AG04450 (cell line): Measurements from ENCODE around the gene TASP1. TPM values are rescaled to one million over a fixed set of nuclear protein-coding genes. Genes with fewer than 3 reads are reported as not detected.

ENCODE experiments used
- CTCF ChIA-PET: fragments of 300-600, 350-600 bp; formaldehyde crosslinking; extraction: SDS; loops from one replicate; lab custom pipeline; 2022; ENCODE audit warnings: antibody characterized with exemption, inconsistent platforms; lab: Charles Lee
- POLR2A ChIA-PET: fragments of 350-600 bp; formaldehyde crosslinking; extraction: SDS; loops from one replicate; lab custom pipeline; 2021; ENCODE audit warnings: antibody characterized with exemption, inconsistent platforms; lab: Yijun Ruan, JAX
- DNase-seq: peaks from one replicate; pipeline ENCODE4 v3.0.0-alpha.2; 2011; ENCODE audit warnings: low read depth, low spot score
- H3K27ac ChIP-seq: one replicate; pipeline ENCODE4 v1.5.1; 2012; ENCODE audit warnings: low read depth, low read length, control low read depth
- H3K27me3 ChIP-seq: one replicate; pipeline ENCODE4 v1.6.0; 2012; ENCODE audit warnings: low read length; ENCODE audit not compliant: control insufficient read depth, insufficient read depth
- H3K4me3 ChIP-seq: 2 replicates; pipeline ENCODE4 v1.5.1; 2011; ENCODE audit warnings: mild to moderate bottlenecking, low read depth, low read length, control low read depth
- H3K9me3 ChIP-seq: 2 replicates; pipeline ENCODE4 v1.5.1; 2012; ENCODE audit warnings: low read length; ENCODE audit not compliant: control insufficient read depth, insufficient read depth
- CTCF ChIP-seq: IDR thresholded peaks from 2 replicates; pipeline ENCODE4 v1.5.1; 2011; ENCODE audit warnings: low read depth, low read length, control low read depth, inconsistent platforms
- polyA plus RNA-seq: library from polyadenylated mRNA; depleted of rRNA; stranded (reverse); fragments of >200 nt; gene quantifications from 2 replicates; pipeline ENCODE4 v1.2.3, GENCODE V29; 2011

The TASP1 gene
- polyA plus RNA-seq, 1 experiment = 6.0 TPM

- no peak overlapping the region for H3K4me3 ChIP-seq
- POLR2A ChIA-PET = no interaction called here
- no peak for DNase-seq
- no peaks in the 10 kb centered on the region for H3K9me3 ChIP-seq
- no peak overlapping the region for H3K27ac ChIP-seq
- no peak for TF ChIP-seq CTCF
- CTCF ChIA-PET = no interaction called here
- no peaks in the 10 kb centered on the region for H3K27me3 ChIP-seq
Observed at GRCh38 chr20:13452470-13453124, 186.1 kb downstream of the TASP1 start.

- H3K27me3 ChIP-seq = no peaks in the 10 kb centered on the region
- no peak for TF ChIP-seq CTCF
- H3K27ac ChIP-seq = no peak overlapping the region
- ChIA-PET CTCF (interaction anchor here (1.0 to 3.2 kb wide), 3 partner anchors 8 to 322 kb away, joined by 4 to 10 read pairs (median 6); no protein-coding TSS in a partner anchor), POLR2A (no interaction called here)
- no peak for DNase-seq
- H3K4me3 ChIP-seq = no peak overlapping the region
- H3K9me3 ChIP-seq = no peaks in the 10 kb centered on the region
Observed at GRCh38 chr20:13449868-13450434, 188.8 kb downstream of the TASP1 start.

GRCh38 chr20:13447385-13448180 is 191.1 kb downstream of the TASP1 start:
- no peak overlapping the region for H3K4me3 ChIP-seq
- no peaks in the 10 kb centered on the region for H3K9me3 ChIP-seq
- DNase-seq = no peak
- TF ChIP-seq CTCF = no peak
- H3K27ac ChIP-seq = no peak overlapping the region
- CTCF ChIA-PET = no interaction called here
- POLR2A ChIA-PET = no interaction called here
- H3K27me3 ChIP-seq = no peaks in the 10 kb centered on the region

GRCh38 chr20:13443690-13444089 is 195.0 kb downstream of the TASP1 start:
- no peaks in the 10 kb centered on the region for H3K9me3 ChIP-seq
- POLR2A ChIA-PET = no interaction called here
- TF ChIP-seq CTCF = no peak
- H3K27me3 ChIP-seq = no peaks in the 10 kb centered on the region
- no peak overlapping the region for H3K4me3 ChIP-seq
- no peak for DNase-seq
- CTCF ChIA-PET = no interaction called here
- H3K27ac ChIP-seq = no peak overlapping the region

GRCh38 chr20:13442986-13443385 is 195.7 kb downstream of the TASP1 start:
- H3K9me3 ChIP-seq = no peaks in the 10 kb centered on the region
- ChIA-PET POLR2A (no interaction called here), CTCF (no interaction called here)
- no peaks in the 10 kb centered on the region for H3K27me3 ChIP-seq
- no peak for TF ChIP-seq CTCF
- no peak overlapping the region for H3K4me3 ChIP-seq
- no peak for DNase-seq
- no peak overlapping the region for H3K27ac ChIP-seq
